Stomach (tissue), 4 donors: Measurements from ENCODE around the gene CDH23.

Experiments
- CTCF ChIP-seq, 7 experiments: fragments of 450-650 bp in 4 of 7; fragments of 200-600 bp in 3 of 7; sonication (generic) in 3 of 7; IDR thresholded peaks; one replicate each; pipeline ENCODE4 v1.5.1; 2016 to 2019; ENCODE audit warnings: antibody characterized with exemption in 7 of 7, control low read depth in 2 of 7, mild to moderate bottlenecking in 1 of 7
- POLR2A ChIP-seq, 4 donors: fragments of 450-650 bp; IDR thresholded peaks; one replicate each; pipeline ENCODE4 v1.6.1; 2016; ENCODE audit warnings: antibody characterized with exemption in 4 of 4, control low read depth in 2 of 4, mild to moderate bottlenecking in 1 of 4, moderate library complexity in 1 of 4
- POLR2AphosphoS5 ChIP-seq, 3 donors: sonication (generic); formaldehyde crosslinking; IDR thresholded peaks; one replicate each; pipeline ENCODE4 v1.6.1; 2016; ENCODE audit warnings: antibody characterized with exemption in 3 of 3

- TF ChIP-seq CTCF (IDR thresholded peaks at IDR 0.05): no peak
- TF ChIP-seq POLR2A (IDR thresholded peaks at IDR 0.05): no peak
- TF ChIP-seq POLR2AphosphoS5 (IDR thresholded peaks at IDR 0.05): no peak
Observed at GRCh38 chr10:71715860-71716259, 319.1 kb downstream of the CDH23 start.
